Measurements from ENCODE around the gene TAS2R40. TPM values are rescaled to one million over a fixed set of nuclear protein-coding genes. Genes with fewer than 3 reads are reported as not detected.

Gene TAS2R40
- total RNA-seq, 1 donor from 2014 or later = not detected

DNA sequence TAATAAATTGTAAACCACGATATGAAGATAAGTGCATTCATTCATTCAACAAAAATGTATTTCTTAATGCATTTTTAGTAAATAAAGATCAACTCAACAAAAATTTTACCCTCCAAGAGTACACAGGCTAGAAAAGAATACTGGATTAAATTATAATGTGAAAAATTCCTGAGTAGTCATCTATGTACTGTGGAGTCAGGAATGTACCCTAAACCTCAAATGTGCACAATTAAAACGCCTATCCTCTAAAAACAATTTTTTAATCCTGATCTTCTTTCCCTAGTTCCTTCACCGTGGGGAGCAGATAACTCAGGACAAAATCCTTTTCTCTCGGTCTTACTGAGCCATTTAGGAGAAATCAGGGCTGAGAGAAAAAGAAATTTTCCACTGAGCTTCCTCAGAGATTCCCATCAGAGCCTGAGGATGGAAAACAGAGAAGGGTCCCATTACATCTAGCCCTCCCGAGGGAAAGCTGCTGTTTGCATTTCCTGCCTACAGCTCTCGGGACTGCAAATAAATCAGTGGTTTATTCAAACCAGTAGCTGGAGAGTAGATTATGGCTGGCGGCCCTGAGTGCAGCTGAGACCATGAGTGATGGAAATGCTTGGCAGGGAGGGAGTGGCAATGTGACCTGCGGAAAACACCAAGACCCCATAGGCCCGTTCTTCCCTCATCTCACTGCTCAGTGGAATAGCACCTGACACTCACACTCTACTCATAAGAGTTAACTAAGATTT, 7.4 kb downstream of the TAS2R40 start:
- Mint-ChIP-seq H3K36me3 (ENCODE audit: low read depth) (no peaks in the 10 kb centered on the region), H3K27me3 (ENCODE audit: low read depth) (peaks cover 38% of the 10 kb centered on the region), H3K4me3 (ENCODE audit: low read depth) (no peak overlapping the region), H3K9me3 (no peaks in the 10 kb centered on the region), H3K4me1 (ENCODE audit: low read depth) (no peaks in the 10 kb centered on the region), H3K27ac (no peak overlapping the region)
- no peak for DNase-seq (ENCODE audit: low spot score)
- intact Hi-C loops (cut with micrococcal nuclease) = no loop called here

DNA sequence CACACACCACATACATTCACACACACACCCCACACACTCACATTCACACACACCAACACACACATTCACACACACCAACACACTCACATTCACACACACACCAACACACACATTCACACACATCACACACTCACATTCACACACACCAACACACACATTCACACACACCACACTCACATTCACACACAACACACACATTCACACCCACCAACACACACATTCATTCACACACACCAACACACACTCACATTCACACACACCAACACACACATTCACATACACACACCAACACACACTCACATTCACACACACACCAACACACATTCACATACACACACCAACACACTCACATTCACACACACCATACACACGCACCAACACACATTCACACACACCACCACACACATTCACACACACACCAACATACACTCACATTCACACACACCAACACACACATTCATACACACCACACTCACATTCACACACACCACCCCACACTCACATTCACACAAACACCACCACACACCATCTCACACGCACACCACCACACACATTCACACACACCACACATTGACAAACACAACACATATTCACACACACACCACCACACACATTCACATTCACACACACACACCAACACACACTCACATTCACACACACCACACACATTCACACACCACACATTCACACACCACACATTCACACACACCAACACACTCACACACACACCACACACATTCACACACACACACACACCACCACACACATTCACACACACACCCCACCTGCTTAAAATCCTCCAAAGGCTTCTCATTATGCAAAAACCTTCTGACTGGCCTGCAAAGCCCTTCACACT, 9.0 kb downstream of the TAS2R40 start:
- Mint-ChIP-seq H3K4me3 (ENCODE audit: low read depth) (no peak overlapping the region), H3K27ac (no peak overlapping the region), H3K27me3 (ENCODE audit: low read depth) (peaks cover 43% of the 10 kb centered on the region), H3K4me1 (ENCODE audit: low read depth) (no peaks in the 10 kb centered on the region), H3K9me3 (peaks cover 8% of the 10 kb centered on the region), H3K36me3 (ENCODE audit: low read depth) (peaks cover 4% of the 10 kb centered on the region)
- intact Hi-C loops (cut with micrococcal nuclease) = no loop called here
- no peak for DNase-seq (ENCODE audit: low spot score)

DNA sequence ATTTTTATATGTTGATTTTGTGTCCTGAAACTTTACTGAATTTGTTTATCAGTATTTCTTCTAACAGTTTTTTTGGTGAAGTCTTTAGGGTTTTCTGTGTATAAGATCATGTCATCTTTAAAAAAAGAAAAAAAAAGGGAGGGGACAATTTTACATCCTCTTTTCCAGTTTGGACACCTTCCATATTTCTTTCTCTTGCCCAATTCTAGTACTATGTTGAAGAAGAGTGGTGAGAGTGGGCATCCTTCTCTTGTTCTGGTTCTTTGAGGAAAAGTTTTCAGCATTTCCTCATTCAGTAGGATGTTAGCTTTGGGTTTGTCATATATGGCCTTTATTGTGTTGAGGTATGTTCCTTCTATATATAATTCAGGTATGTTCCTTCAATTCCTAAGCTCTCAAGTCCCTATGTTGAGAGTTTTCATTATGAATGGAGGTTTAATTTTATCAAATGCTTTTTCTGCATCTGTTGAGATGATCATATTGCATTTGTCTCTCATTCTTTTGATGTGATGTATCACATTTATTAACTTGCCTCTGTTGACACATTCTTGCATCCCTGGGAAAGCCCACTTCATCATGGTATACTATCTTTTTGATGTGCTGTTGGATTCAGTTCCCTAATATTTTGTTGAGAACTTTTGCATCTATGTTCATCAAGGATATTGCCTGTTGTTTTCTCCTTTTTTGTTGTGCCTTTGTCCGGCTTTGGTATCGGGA, 12.1 kb downstream of the TAS2R40 start:
- intact Hi-C loops (cut with micrococcal nuclease) = no loop called here
- H3K36me3 Mint-ChIP-seq (ENCODE audit: low read depth) = peaks cover 14% of the 10 kb centered on the region
- H3K4me1 Mint-ChIP-seq (ENCODE audit: low read depth) = peaks cover 1% of the 10 kb centered on the region
- no peak for DNase-seq (ENCODE audit: low spot score)
- H3K27ac Mint-ChIP-seq = no peak overlapping the region
- H3K27me3 Mint-ChIP-seq (ENCODE audit: low read depth) = peaks cover 36% of the 10 kb centered on the region
- H3K4me3 Mint-ChIP-seq (ENCODE audit: low read depth) = no peak overlapping the region
- H3K9me3 Mint-ChIP-seq = peaks cover 26% of the 10 kb centered on the region

DNA sequence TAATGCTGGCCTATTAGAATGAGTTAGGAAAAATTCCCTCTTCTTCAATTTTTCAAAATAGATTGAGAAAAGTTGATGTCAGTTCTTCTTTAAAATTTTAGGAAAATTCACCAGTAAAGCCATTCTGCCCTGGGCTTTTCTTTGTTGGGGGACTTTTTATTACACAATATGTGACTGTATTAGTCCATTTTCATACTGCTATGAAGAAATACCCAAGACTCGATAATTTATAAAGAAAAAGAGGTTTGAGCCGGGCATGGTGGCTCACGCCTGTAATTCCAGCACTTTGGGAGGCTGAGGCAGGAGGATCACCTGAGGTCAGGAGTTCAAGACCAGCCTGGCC, 12.7 kb downstream of the TAS2R40 start:
- intact Hi-C loops (cut with micrococcal nuclease) = no loop called here
- Mint-ChIP-seq H3K27me3 (ENCODE audit: low read depth) (peaks cover 36% of the 10 kb centered on the region), H3K27ac (no peak overlapping the region), H3K9me3 (peaks cover 26% of the 10 kb centered on the region), H3K36me3 (ENCODE audit: low read depth) (peaks cover 14% of the 10 kb centered on the region), H3K4me1 (ENCODE audit: low read depth) (peaks cover 2% of the 10 kb centered on the region), H3K4me3 (ENCODE audit: low read depth) (no peak overlapping the region)
- no peak for DNase-seq (ENCODE audit: low spot score)

DNA sequence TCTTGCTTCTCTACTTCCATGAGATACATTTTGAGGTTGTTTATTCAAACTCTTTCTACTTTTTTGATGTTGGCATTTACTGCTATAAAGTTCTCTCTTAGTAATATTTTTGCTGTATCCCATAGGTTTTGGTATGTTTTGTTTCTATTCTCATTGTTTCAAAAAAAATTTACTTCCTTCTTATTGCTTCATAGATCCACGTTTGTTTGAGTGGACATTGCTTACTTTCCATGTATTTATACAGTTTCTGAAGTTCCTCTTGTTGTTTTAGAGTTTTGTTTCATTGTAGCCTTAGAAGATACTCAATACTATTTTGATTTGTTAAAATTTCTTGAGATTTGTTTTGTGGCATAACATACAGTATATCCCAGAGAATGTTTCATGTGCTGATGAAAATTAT, 13.7 kb downstream of the TAS2R40 start:
- H3K27ac Mint-ChIP-seq = no peak overlapping the region
- intact Hi-C loops (cut with micrococcal nuclease) = no loop called here
- no peak for DNase-seq (ENCODE audit: low spot score)
- peaks cover 10% of the 10 kb centered on the region for H3K4me1 Mint-ChIP-seq (ENCODE audit: low read depth)
- no peak overlapping the region for H3K4me3 Mint-ChIP-seq (ENCODE audit: low read depth)
- peaks cover 36% of the 10 kb centered on the region for H3K27me3 Mint-ChIP-seq (ENCODE audit: low read depth)
- peaks cover 14% of the 10 kb centered on the region for H3K36me3 Mint-ChIP-seq (ENCODE audit: low read depth)
- H3K9me3 Mint-ChIP-seq = peaks cover 26% of the 10 kb centered on the region

DNA sequence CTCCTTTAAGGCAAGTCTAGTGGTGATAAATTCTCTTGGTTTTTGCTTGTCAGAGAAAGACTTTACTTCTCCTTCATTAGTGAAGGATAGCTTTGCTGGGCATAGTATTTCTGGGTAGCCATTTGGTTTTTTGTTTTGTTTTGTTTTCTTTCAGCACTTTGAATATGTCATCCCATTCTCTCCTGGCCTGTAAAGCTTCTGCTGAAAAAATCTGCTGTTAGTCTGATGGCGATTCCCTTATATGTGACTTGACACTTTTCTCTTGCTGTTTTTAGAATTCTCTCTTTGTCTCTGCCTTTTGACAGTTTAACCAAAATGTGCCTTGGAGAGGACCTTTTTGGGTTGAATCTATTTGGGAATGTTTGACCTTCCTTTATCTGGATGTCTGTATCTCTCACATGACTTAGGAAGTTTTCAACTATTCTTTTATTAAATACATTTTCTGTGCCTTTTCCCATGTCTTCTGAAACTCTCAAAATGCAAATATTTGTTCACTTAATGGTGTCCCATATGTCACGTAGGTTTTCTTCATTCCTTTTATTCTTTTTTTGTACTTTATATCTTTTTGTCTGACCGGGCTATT, 14.7 kb downstream of the TAS2R40 start:
- no peak for DNase-seq (ENCODE audit: low spot score)
- H3K27me3 Mint-ChIP-seq (ENCODE audit: low read depth) = peaks cover 36% of the 10 kb centered on the region
- H3K36me3 Mint-ChIP-seq (ENCODE audit: low read depth) = peaks cover 14% of the 10 kb centered on the region
- intact Hi-C loops (cut with micrococcal nuclease) = no loop called here
- H3K9me3 Mint-ChIP-seq = peaks cover 26% of the 10 kb centered on the region
- H3K4me3 Mint-ChIP-seq (ENCODE audit: low read depth) = no peak overlapping the region
- peaks cover 19% of the 10 kb centered on the region for H3K4me1 Mint-ChIP-seq (ENCODE audit: low read depth)
- H3K27ac Mint-ChIP-seq = no peak overlapping the region

DNA sequence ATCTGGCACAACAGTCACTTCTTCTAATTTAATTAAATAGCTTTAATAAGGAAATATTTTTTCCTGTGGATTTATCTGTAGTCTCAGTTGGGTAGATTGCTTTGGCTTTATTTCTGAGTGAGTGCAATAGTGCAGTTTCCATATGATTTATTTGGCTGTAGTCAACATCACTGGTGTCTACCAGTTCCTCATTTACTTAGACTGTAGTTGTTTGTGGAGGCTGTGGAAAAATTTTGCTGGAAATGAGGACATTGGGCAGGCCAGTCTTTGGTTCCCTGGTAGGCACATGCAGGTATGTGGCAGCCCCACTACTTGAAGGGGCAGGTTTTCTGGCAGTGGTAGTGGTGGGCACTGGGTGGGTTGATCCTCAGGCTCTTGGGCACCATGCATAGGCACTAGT, 15.5 kb downstream of the TAS2R40 start:
- H3K36me3 Mint-ChIP-seq (ENCODE audit: low read depth) = peaks cover 14% of the 10 kb centered on the region
- H3K4me3 Mint-ChIP-seq (ENCODE audit: low read depth) = no peak overlapping the region
- peaks cover 26% of the 10 kb centered on the region for H3K4me1 Mint-ChIP-seq (ENCODE audit: low read depth)
- H3K27me3 Mint-ChIP-seq (ENCODE audit: low read depth) = peaks cover 32% of the 10 kb centered on the region
- H3K27ac Mint-ChIP-seq = no peak overlapping the region
- peaks cover 26% of the 10 kb centered on the region for H3K9me3 Mint-ChIP-seq
- intact Hi-C loops (cut with micrococcal nuclease) = no loop called here
- no peak for DNase-seq (ENCODE audit: low spot score)

DNA sequence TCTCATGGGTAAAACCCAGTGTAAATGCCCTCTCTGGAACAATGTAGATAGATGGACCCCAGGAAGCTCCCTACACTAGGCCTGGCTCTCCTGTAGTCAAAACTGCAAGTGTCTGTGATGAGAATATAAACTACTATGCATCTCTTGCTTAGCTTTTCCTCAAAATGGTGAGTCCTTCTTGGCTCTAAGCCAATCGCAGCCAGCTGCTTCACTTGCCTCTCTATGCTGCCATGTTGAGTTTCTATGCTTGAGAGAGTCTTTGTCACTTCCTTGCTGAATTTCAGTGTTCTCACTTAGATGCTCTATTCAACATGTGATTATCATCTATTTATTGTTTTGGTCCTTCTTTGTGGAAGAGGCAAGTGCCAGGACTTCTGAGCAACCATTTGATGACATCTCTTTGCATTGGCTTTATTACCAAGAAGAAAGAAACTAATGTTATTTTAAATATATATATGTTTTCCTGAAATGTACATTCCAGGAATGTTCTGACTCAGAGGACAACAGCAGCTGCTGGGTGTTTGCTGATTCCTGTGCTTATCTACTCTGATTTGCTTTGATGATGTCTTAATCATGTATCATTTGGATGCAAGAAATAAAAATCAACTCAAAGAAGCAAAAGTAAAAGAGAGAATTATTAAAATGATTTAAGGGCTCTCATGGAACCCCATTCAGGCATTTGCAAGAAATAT, 16.6 kb downstream of the TAS2R40 start:
- peaks cover 26% of the 10 kb centered on the region for H3K9me3 Mint-ChIP-seq
- no peak overlapping the region for H3K4me3 Mint-ChIP-seq (ENCODE audit: low read depth)
- H3K27me3 Mint-ChIP-seq (ENCODE audit: low read depth) = peaks cover 24% of the 10 kb centered on the region
- intact Hi-C loops (cut with micrococcal nuclease) = no loop called here
- DNase-seq (ENCODE audit: low spot score) = no peak
- peaks cover 14% of the 10 kb centered on the region for H3K36me3 Mint-ChIP-seq (ENCODE audit: low read depth)
- H3K4me1 Mint-ChIP-seq (ENCODE audit: low read depth) = peaks cover 31% of the 10 kb centered on the region
- H3K27ac Mint-ChIP-seq = no peak overlapping the region

DNA sequence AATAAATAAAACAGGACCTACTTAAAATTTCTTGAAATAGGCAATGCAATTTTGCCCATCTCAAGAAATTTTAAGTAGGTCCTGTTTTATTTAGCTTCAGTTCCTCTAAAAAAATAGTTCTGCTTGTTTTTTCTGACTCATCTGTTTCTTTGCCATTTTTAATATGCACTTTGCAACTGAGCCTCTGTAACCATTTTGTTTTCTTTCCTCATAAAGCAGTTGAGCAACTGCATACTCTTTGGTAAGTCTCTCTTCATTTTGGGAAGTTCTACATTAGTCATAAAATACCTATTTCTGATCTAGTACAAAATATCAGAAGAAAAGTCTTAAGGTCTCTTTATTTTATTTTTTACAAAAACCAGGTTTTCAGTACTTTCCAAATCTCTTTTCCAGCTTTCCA, 18.0 kb downstream of the TAS2R40 start:
- H3K27me3 Mint-ChIP-seq (ENCODE audit: low read depth) = peaks cover 16% of the 10 kb centered on the region
- peaks cover 43% of the 10 kb centered on the region for H3K4me1 Mint-ChIP-seq (ENCODE audit: low read depth)
- no peak overlapping the region for H3K4me3 Mint-ChIP-seq (ENCODE audit: low read depth)
- DNase-seq (ENCODE audit: low spot score) = no peak
- peaks cover 26% of the 10 kb centered on the region for H3K9me3 Mint-ChIP-seq
- H3K36me3 Mint-ChIP-seq (ENCODE audit: low read depth) = peaks cover 14% of the 10 kb centered on the region
- H3K27ac Mint-ChIP-seq = peak overlapping the region; percentile 87
- intact Hi-C loops (cut with micrococcal nuclease) = loop anchor here (1.0 to 5.0 kb wide), 8 partner anchors 49 to 433 kb away; partner anchors contain the start of genes EPHA1 and ZYX

DNA sequence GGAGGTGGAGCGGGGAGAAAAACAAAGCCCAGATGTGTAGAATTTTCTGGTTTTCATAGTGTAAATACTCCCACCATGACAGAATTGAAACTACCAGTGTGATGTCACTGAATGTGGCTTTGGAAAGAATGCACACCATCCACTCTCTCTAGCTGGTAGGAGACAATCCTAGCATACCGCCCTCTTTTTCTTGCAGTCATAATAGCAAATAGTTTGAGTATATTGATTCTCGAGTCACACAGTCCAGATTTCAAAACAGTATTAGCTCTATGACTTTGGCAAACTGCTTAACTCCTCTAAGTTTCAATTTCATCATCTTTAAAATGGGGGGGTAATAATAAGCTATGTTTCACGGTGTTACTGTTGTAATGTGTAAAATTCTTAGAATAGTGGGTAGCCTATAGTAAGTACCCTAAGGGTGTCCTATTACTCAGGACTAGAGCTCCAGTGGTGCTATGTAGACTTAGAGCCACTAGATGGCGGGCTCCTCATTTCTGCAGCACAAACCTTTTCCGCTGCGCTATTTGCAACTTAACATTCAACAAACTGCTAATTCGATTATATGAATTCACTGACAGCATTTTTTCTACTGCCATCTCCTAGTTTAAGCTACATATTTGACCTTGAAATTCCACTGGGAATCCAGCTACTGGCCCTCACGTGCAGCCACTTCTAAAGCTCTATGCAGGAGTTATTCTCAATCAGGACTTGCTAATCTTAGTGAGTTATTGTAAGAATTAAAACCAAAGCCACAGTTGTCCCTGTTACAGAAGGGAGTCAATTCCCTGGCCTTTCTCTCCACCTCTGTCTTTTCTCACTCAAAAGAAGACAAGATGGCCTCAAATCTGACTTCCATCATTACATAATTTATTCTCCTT, 18.7 kb downstream of the TAS2R40 start:
- H3K27ac Mint-ChIP-seq = peak overlapping the region; percentile 87
- H3K4me1 Mint-ChIP-seq (ENCODE audit: low read depth) = peaks cover 49% of the 10 kb centered on the region
- H3K27me3 Mint-ChIP-seq (ENCODE audit: low read depth) = peaks cover 11% of the 10 kb centered on the region
- DNase-seq (ENCODE audit: low spot score) = peak; percentile 63
- intact Hi-C loops (cut with micrococcal nuclease) = loop anchor here (1.0 to 5.0 kb wide), 8 partner anchors 49 to 433 kb away; partner anchors contain the start of genes EPHA1 and ZYX
- peaks cover 21% of the 10 kb centered on the region for H3K9me3 Mint-ChIP-seq
- H3K36me3 Mint-ChIP-seq (ENCODE audit: low read depth) = peaks cover 10% of the 10 kb centered on the region
- no peak overlapping the region for H3K4me3 Mint-ChIP-seq (ENCODE audit: low read depth)

DNA sequence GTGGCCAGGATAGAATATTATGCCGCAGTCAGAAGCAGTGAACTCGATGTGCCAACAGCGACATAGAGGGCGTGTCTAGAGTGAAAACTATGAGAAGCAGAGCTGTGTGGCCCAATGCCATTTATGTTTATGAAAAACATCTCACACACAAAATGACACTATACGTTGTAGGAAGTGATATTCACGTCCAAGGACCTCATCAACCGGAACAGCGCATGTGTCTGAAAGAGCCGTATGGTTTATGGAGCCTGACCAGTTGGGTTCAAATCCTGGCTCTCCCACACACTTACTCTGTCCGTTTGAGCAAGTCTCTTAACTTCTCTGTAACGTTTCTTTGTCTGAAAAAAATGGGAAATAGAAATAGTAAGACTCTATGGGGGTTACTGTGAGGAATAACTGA, 20.5 kb downstream of the TAS2R40 start:
- Mint-ChIP-seq H3K9me3 (peaks cover 8% of the 10 kb centered on the region), H3K27me3 (ENCODE audit: low read depth) (no peaks in the 10 kb centered on the region), H3K36me3 (ENCODE audit: low read depth) (peaks cover 10% of the 10 kb centered on the region), H3K4me1 (ENCODE audit: low read depth) (peaks cover 66% of the 10 kb centered on the region), H3K4me3 (ENCODE audit: low read depth) (no peak overlapping the region), H3K27ac (no peak overlapping the region)
- intact Hi-C loops (cut with micrococcal nuclease) = loop anchor here (5.0 kb wide), 1 partner anchor 435 kb away; no protein-coding TSS in a partner anchor
- DNase-seq (ENCODE audit: low spot score) = no peak
